Ureter (tissue), 1 donor: Measurements from ENCODE around the gene RGS9. TPM values are rescaled to one million over a fixed set of nuclear protein-coding genes. Genes with fewer than 3 reads are reported as not detected.
A peak's percentile ranks its signal among the peaks of the same experiment; 100 is the strongest.
"Not testable (repeated sequence)": the region's sequence is repeated elsewhere in the genome, so short reads cannot be mapped to it uniquely, and the experiment has no call there.

Experiments
- DNase-seq: peaks from one replicate; pipeline ENCODE4 v3.0.0-alpha.2; 2020; ENCODE audit warnings: low spot score
- total RNA-seq: library from RNA; stranded (reverse); gene quantifications from one replicate; pipeline ENCODE4 v1.2.4, GENCODE V29; 2023
- donor health status: DM: yes; HTN: yes; CAD: no.

The RGS9 gene
- total RNA-seq, 1 donor from 2014 or later, result 6.1 TPM

- no peak for DNase-seq
Measured at GRCh38 chr17:65156835-65157565, 19.8 kb downstream of the RGS9 start.

GRCh38 chr17:65158041-65158440, 20.9 kb downstream of the RGS9 start:
- no peak for DNase-seq

GRCh38 chr17:65158622-65159021, 21.5 kb downstream of the RGS9 start:
- no peak for DNase-seq

- DNase-seq, result no peak
Measured at GRCh38 chr17:65160516-65160915, 23.3 kb downstream of the RGS9 start.

GRCh38 chr17:65163990-65164495, 26.9 kb downstream of the RGS9 start:
- DNase-seq, result no peak

- no peak for DNase-seq
Measured at GRCh38 chr17:65166787-65167186, 29.6 kb downstream of the RGS9 start.

- no peak for DNase-seq
Measured at GRCh38 chr17:65167566-65167965, 30.4 kb downstream of the RGS9 start.

GRCh38 chr17:65169691-65170090, 32.5 kb downstream of the RGS9 start:
- no peak for DNase-seq

GRCh38 chr17:65170839-65171238, 33.7 kb downstream of the RGS9 start:
- no peak for DNase-seq

- DNase-seq, result no peak
Measured at GRCh38 chr17:65171752-65172151, 34.6 kb downstream of the RGS9 start.

GRCh38 chr17:65172496-65173136, 35.4 kb downstream of the RGS9 start:
- no peak for DNase-seq

- peak; percentile 45 for DNase-seq
Measured at GRCh38 chr17:65173284-65173793, 36.2 kb downstream of the RGS9 start.

GRCh38 chr17:65173976-65174683, 37.0 kb downstream of the RGS9 start:
- DNase-seq, result no peak

GRCh38 chr17:65174974-65175373, 37.8 kb downstream of the RGS9 start:
- DNase-seq, result no peak

GRCh38 chr17:65175952-65176351, 38.8 kb downstream of the RGS9 start:
- no peak for DNase-seq

- no peak for DNase-seq
Measured at GRCh38 chr17:65176646-65177409, 39.7 kb downstream of the RGS9 start.

- no peak for DNase-seq
Measured at GRCh38 chr17:65177901-65178300, 40.7 kb downstream of the RGS9 start.

GRCh38 chr17:65180276-65180675, 43.1 kb downstream of the RGS9 start:
- DNase-seq, result not testable (repeated sequence)

GRCh38 chr17:65180752-65181236, 43.6 kb downstream of the RGS9 start:
- not testable (repeated sequence) for DNase-seq

GRCh38 chr17:65181237-65182061, 44.3 kb downstream of the RGS9 start:
- no peak for DNase-seq

GRCh38 chr17:65182233-65182632, 45.1 kb downstream of the RGS9 start:
- DNase-seq, result no peak
